Nephron (organoid): ENCODE data around the gene GDPD3.
A peak's percentile ranks its signal among the peaks of the same experiment; 100 is the strongest.

Source experiments
- H3K27ac Mint-ChIP-seq, 3 experiments: 2 replicates each; pipeline ENCODE4 v1.8.0; 2020; ENCODE audit warnings: mixed read lengths in 3 of 3, mild to moderate bottlenecking in 2 of 3, moderate library complexity in 1 of 3
- H3K27me3 Mint-ChIP-seq: 2 replicates; pipeline ENCODE4 v1.8.0; 2021; ENCODE audit warnings: low read depth, mild to moderate bottlenecking, moderate library complexity, mixed read lengths
- H3K36me3 Mint-ChIP-seq: 2 replicates; pipeline ENCODE4 v1.8.0; 2020; ENCODE audit warnings: low read depth, mixed read lengths
- H3K4me1 Mint-ChIP-seq: 2 replicates; pipeline ENCODE4 v1.8.0; 2020; ENCODE audit warnings: mixed read lengths
- H3K4me3 Mint-ChIP-seq, 3 experiments: 2 replicates each; pipeline ENCODE4 v1.8.0; 2020; ENCODE audit warnings: mild to moderate bottlenecking in 3 of 3, mixed read lengths in 3 of 3, moderate library complexity in 2 of 3
- H3K9me3 Mint-ChIP-seq: 2 replicates; pipeline ENCODE4 v1.8.0; 2020; ENCODE audit warnings: mixed read lengths
- TF ChIP-seq, protein P1 (sequence below), 3 experiments: fragments of 200-600 bp; sonication (generic); IDR thresholded peaks; one replicate each; pipeline ENCODE4 v1.5.0; 2021; ENCODE audit warnings: antibody characterized with exemption in 3 of 3; ENCODE audit not compliant: unreplicated experiment in 3 of 3

Gene GDPD3

DNA sequence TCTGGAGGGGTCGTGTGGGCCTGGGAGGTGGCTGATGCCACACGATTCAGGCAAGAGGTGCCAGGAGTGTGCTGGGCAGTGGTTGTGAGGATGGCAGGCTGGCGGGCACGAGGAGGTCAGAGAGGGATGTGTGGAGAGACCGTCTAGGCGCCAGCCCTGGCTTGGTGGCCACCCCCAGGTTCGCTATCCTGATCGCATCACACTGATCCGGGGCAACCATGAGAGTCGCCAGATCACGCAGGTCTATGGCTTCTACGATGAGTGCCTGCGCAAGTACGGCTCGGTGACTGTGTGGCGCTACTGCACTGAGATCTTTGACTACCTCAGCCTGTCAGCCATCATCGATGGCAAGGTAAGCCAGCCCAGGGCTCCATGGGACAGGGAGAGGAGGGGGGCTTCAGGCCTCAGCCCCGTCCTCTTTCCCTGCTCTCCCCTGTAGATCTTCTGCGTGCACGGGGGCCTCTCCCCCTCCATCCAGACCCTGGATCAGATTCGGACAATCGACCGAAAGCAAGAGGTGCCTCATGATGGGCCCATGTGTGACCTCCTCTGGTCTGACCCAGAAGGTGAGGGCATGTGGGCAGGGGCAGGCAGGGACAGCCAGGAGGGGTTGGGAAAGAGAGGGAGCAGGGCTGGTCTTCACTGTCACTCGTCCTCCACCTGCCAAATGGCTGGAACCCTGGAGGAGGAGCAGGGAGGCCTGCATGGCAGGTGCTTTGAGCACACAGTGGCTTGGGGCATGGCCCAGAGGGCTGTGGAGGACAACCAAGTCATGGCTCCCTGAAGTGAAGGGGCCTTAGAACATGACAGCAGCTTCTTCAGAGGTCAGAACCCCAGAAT, 29.9 kb downstream of the GDPD3 start:
- Mint-ChIP-seq H3K36me3 (peaks cover 52% of the 10 kb centered on the region), H3K4me1 (peaks cover 4% of the 10 kb centered on the region), H3K9me3 (no peaks in the 10 kb centered on the region), H3K27ac (no peak overlapping the region), H3K27me3 (no peaks in the 10 kb centered on the region), H3K4me3 (no peak overlapping the region)
- TF ChIP-seq, protein P1, sequence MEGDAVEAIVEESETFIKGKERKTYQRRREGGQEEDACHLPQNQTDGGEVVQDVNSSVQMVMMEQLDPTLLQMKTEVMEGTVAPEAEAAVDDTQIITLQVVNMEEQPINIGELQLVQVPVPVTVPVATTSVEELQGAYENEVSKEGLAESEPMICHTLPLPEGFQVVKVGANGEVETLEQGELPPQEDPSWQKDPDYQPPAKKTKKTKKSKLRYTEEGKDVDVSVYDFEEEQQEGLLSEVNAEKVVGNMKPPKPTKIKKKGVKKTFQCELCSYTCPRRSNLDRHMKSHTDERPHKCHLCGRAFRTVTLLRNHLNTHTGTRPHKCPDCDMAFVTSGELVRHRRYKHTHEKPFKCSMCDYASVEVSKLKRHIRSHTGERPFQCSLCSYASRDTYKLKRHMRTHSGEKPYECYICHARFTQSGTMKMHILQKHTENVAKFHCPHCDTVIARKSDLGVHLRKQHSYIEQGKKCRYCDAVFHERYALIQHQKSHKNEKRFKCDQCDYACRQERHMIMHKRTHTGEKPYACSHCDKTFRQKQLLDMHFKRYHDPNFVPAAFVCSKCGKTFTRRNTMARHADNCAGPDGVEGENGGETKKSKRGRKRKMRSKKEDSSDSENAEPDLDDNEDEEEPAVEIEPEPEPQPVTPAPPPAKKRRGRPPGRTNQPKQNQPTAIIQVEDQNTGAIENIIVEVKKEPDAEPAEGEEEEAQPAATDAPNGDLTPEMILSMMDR (IDR thresholded peaks at IDR 0.05; ENCODE audit: unreplicated experiment in 3 of 3), result no peak

DNA sequence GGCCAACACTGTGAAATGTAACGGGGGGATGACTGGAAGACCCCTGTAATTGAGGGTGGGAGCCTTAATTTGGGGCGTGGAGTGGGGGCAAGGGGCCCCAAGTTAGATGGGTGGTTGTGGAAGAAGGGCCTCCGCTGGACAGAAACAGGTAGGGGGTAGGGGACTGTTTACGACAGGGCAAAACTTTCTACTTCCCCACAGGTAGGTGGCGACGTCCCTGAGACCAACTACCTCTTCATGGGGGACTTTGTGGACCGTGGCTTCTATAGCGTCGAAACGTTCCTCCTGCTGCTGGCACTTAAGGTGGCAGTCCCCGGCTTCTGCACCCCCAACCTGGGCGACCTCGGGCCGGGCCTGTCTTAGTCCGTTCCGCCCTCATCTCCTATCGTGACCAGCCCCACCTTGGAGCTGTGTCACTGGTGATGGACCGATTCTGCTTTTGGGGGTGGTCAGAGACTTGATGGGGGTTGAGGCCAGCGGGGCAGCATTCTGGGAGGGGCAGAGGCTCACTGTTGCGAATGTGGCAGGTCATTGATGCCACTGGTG, 30.7 kb downstream of the GDPD3 start:
- Mint-ChIP-seq H3K27ac (no peak overlapping the region), H3K27me3 (no peaks in the 10 kb centered on the region), H3K4me1 (peaks cover 5% of the 10 kb centered on the region), H3K36me3 (peaks cover 53% of the 10 kb centered on the region), H3K9me3 (no peaks in the 10 kb centered on the region), H3K4me3 (no peak overlapping the region)
- TF ChIP-seq, protein P1 (IDR thresholded peaks at IDR 0.05; ENCODE audit: unreplicated experiment in 3 of 3), result no peak

DNA sequence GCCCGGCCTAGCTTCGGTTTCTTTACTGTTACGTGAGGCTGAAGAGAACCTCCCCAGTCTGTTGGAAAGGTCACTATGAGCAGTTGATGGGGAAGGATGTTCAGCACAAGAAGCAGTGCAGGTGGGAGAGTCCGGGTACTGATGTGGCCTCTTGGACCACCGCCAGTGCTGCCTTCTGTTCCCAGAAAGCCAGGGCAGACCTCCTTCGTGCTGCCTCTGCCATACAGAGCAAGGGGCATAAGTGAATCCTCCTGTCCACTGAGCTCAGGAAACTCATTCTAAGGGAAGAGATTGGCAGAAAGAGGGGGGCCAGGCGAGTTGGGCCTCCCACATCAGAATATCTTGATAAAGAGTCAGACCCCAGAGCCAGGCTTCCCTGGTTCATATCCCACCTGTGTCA, 33.9 kb downstream of the GDPD3 start:
- no peaks in the 10 kb centered on the region for H3K27me3 Mint-ChIP-seq
- peaks cover 59% of the 10 kb centered on the region for H3K36me3 Mint-ChIP-seq
- TF ChIP-seq, protein P1 (IDR thresholded peaks at IDR 0.05; ENCODE audit: unreplicated experiment in 3 of 3), result no peak
- peak overlapping the region; percentile 7 to 67 (median 44) for H3K4me3 Mint-ChIP-seq
- no peak overlapping the region for H3K27ac Mint-ChIP-seq
- H3K4me1 Mint-ChIP-seq, result peaks cover 19% of the 10 kb centered on the region
- no peaks in the 10 kb centered on the region for H3K9me3 Mint-ChIP-seq

DNA sequence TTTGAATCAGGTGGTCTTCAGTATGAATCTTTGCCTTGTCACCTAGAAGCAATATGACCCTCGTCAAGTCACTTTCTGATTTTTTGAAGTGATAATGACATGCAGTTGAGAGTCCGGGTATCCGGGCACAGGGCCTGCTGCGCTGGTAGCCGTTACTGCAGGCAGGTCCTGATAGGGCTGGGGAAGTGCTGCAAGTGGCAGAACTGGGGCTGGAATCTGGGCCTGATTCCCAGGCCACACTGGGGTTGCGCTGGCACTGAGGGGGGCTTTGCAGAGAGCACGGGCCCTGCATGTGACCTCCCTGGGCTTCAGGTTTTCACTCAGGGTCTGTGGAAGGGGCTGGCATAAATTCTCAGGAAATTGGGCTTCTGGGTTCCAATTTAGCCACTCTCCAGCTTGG, 34.6 kb downstream of the GDPD3 start:
- Mint-ChIP-seq H3K4me1 (peaks cover 19% of the 10 kb centered on the region), H3K9me3 (no peaks in the 10 kb centered on the region), H3K27me3 (no peaks in the 10 kb centered on the region), H3K36me3 (peaks cover 55% of the 10 kb centered on the region), H3K4me3 (peak overlapping the region; percentile 29 to 98 (median 34)), H3K27ac (no peak overlapping the region)
- TF ChIP-seq, protein P1 (IDR thresholded peaks at IDR 0.05; ENCODE audit: unreplicated experiment in 3 of 3), result no peak

DNA sequence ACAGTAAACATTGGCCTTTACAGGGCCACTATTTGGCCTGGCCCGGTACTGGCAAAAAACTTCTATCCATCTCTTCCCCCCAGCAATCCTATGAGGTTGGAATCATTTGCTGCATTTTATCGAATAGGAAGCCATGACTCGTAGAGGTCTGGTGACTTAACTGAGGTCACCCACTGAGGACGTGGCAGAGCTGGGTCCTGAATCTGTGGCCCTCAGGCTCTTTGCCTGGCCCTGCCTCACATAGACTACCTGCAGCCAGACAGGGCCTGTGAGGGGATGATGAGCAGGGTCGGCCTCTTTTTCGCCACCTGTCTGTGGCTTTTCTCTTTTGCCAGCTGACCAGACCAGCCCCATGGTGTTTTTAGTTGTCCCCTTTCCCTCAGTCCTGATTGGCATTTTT, 35.7 kb downstream of the GDPD3 start:
- H3K4me1 Mint-ChIP-seq, result peaks cover 19% of the 10 kb centered on the region
- TF ChIP-seq, protein P1 (IDR thresholded peaks at IDR 0.05; ENCODE audit: unreplicated experiment in 3 of 3), result no peak
- H3K36me3 Mint-ChIP-seq, result peaks cover 46% of the 10 kb centered on the region
- no peaks in the 10 kb centered on the region for H3K27me3 Mint-ChIP-seq
- H3K4me3 Mint-ChIP-seq, result peak overlapping the region; percentile 95 to 98 (median 97)
- H3K9me3 Mint-ChIP-seq, result no peaks in the 10 kb centered on the region
- H3K27ac Mint-ChIP-seq, result peak overlapping the region in 1 of 3 experiments; percentile 46
